ENCODE results near the gene TUBA4A. TPM values are rescaled to one million over a fixed set of nuclear protein-coding genes. Genes with fewer than 3 reads are reported as not detected.
A peak's percentile ranks its signal among the peaks of the same experiment; 100 is the strongest.

The TUBA4A gene
- total RNA-seq, 1 donor from 2014 or later = 78.7 TPM

DNA sequence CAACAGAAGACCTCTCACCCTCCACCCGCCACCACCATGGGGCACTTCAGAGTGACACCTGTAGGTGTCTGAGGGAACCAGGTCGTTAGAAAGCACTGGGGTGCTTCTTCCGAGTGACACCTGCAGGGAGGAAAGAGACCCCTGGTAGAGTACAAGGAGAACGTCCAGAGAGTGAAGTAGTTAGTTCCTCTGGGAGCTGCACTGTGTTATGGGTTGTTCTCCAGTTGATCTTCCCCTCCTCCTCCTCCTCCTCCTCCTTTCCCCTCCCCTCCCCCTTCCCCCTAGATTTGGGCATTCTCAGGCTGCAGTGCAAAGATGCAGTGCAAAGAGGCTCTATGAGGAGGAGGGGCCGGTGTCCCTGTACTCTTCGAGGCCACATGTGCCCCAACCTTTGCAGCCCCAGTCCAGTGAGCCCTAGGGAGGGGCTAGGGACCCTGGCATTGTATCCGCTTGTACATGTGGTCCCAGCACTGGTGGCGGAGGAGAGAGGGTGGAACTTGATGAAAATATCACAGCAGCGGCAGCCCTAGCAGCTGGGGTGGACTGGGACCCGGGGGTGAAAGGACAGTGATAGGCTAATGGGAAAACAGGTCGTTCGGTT lies 26.3 kb upstream of the TUBA4A start:
- Histone ChIP-seq H3K36me3 (ENCODE audit: control insufficient read depth, insufficient read depth, low read length) (no peaks in the 10 kb centered on the region), H3K4me3 (ENCODE audit: low read depth, low read length) (peak overlapping the region; percentile 63), H3K27me3 (ENCODE audit: control insufficient read depth, insufficient read depth, low read length) (no peaks in the 10 kb centered on the region)
- TF ChIP-seq, protein P1, sequence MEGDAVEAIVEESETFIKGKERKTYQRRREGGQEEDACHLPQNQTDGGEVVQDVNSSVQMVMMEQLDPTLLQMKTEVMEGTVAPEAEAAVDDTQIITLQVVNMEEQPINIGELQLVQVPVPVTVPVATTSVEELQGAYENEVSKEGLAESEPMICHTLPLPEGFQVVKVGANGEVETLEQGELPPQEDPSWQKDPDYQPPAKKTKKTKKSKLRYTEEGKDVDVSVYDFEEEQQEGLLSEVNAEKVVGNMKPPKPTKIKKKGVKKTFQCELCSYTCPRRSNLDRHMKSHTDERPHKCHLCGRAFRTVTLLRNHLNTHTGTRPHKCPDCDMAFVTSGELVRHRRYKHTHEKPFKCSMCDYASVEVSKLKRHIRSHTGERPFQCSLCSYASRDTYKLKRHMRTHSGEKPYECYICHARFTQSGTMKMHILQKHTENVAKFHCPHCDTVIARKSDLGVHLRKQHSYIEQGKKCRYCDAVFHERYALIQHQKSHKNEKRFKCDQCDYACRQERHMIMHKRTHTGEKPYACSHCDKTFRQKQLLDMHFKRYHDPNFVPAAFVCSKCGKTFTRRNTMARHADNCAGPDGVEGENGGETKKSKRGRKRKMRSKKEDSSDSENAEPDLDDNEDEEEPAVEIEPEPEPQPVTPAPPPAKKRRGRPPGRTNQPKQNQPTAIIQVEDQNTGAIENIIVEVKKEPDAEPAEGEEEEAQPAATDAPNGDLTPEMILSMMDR (IDR thresholded peaks at IDR 0.05; ENCODE audit: insufficient read depth, low read length, poor library complexity, severe bottlenecking) = no peak
- no peak for DNase-seq (ENCODE audit: low read depth)

DNA sequence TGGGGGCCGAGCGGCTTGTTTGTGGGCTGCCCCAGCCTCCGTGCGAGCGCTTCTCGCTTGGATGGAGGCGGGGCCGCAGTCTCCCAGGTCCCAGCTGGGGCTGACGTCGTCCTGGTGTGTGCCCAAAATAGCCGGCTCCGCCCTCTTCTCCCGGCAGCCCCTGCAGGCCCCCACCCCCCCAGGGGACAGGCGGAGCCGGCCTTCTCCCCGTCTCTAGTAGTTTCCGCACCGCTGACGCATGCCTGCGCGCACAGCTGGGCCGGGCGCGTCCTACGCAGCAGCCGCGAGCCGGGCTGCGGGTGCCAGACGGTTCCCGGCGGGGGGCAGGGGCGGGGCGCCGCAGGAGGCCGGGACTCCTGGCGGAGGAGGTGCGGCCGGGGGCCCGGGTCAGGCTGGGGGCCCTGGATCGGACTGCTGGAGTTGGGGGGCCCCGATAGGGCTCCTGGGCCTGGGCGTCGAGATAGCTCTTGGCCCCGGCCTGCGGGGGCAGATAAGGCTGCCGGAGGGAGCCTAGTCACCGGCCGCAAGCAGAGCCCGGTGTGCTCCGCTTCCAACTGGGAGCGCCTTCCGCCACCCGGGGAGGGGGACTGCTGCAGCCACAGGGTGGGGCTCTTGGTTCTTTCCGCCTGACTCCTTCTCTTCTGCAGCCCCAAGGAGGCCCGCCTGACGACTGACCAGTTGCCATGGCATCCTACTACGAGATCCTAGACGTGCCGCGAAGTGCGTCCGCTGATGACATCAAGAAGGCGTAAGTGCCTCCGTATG lies 25.6 kb upstream of the TUBA4A start, which contains the start of gene DNAJB2:
DNAJB2 (plus strand) TSS at position 216 of the 765 bp plus-strand sequence; CDS start at position 684, 468 bp downstream.
- DNase-seq (ENCODE audit: low read depth) = peak; percentile 97
- Histone ChIP-seq H3K36me3 (ENCODE audit: control insufficient read depth, insufficient read depth, low read length) (no peaks in the 10 kb centered on the region), H3K4me3 (ENCODE audit: low read depth, low read length) (peak within 1 kb of the TSS; percentile 63), H3K27me3 (ENCODE audit: control insufficient read depth, insufficient read depth, low read length) (no peaks in the 10 kb centered on the region)
- TF ChIP-seq, protein P1 (IDR thresholded peaks at IDR 0.05; ENCODE audit: insufficient read depth, low read length, poor library complexity, severe bottlenecking) = peak; percentile 19

- H3K27me3 ChIP-seq (ENCODE audit: control insufficient read depth, insufficient read depth, low read length) = no peaks in the 10 kb centered on the region
- no peaks in the 10 kb centered on the region for H3K36me3 ChIP-seq (ENCODE audit: control insufficient read depth, insufficient read depth, low read length)
- no peak for DNase-seq (ENCODE audit: low read depth)
- H3K4me3 ChIP-seq (ENCODE audit: low read depth, low read length) = no peak overlapping the region
- TF ChIP-seq, protein P1 (IDR thresholded peaks at IDR 0.05; ENCODE audit: insufficient read depth, low read length, poor library complexity, severe bottlenecking) = no peak
Measured at GRCh38 chr2:219278655-219279150, 25.0 kb upstream of the TUBA4A start.

- TF ChIP-seq, protein P1 (IDR thresholded peaks at IDR 0.05; ENCODE audit: insufficient read depth, low read length, poor library complexity, severe bottlenecking) = peak; percentile 95
- Histone ChIP-seq H3K27me3 (ENCODE audit: control insufficient read depth, insufficient read depth, low read length) (no peaks in the 10 kb centered on the region), H3K4me3 (ENCODE audit: low read depth, low read length) (no peak overlapping the region), H3K36me3 (ENCODE audit: control insufficient read depth, insufficient read depth, low read length) (no peaks in the 10 kb centered on the region)
- DNase-seq (ENCODE audit: low read depth) = no peak
Measured at GRCh38 chr2:219277703-219278654, 24.3 kb upstream of the TUBA4A start.

- Histone ChIP-seq H3K4me3 (ENCODE audit: low read depth, low read length) (no peak overlapping the region), H3K27me3 (ENCODE audit: control insufficient read depth, insufficient read depth, low read length) (no peaks in the 10 kb centered on the region), H3K36me3 (ENCODE audit: control insufficient read depth, insufficient read depth, low read length) (no peaks in the 10 kb centered on the region)
- DNase-seq (ENCODE audit: low read depth) = peak; percentile 86
- TF ChIP-seq, protein P1 (IDR thresholded peaks at IDR 0.05; ENCODE audit: insufficient read depth, low read length, poor library complexity, severe bottlenecking) = no peak
Measured at GRCh38 chr2:219274361-219274921, 20.7 kb upstream of the TUBA4A start.
